A549 (cell line): ENCODE measurements around the gene PCNT.

Experiments
- CBX8 ChIP-seq: fragments of 200-600 bp; sonication (generic); IDR thresholded peaks from 2 replicates; pipeline ENCODE4 v1.6.1; 2016
- EP300 ChIP-seq, 2 experiments: fragments of >200 bp; sonication (Bioruptor Twin); formaldehyde crosslinking; IDR thresholded peaks; 2 replicates in 1 of 2; 3 replicates in 1 of 2; pipeline ENCODE4 v1.6.1; 2016 to 2017
- FOSB ChIP-seq: fragments of 250-450 bp; sonication (Bioruptor Pico); IDR thresholded peaks from 2 replicates; pipeline ENCODE4 v1.5.0; 2020; ENCODE audit warnings: mild to moderate bottlenecking, moderate library complexity
- JUN ChIP-seq, 2 experiments: fragments of >200 bp; sonication (Bioruptor Twin); formaldehyde crosslinking; IDR thresholded peaks; 2 replicates in 1 of 2; 3 replicates in 1 of 2; pipeline ENCODE4 v1.6.1; 2016 to 2017
- TF ChIP-seq, protein P1 (sequence below): fragments of 150-350 bp; IDR thresholded peaks from 2 replicates; pipeline ENCODE4 v1.6.1; 2014; ENCODE audit warnings: low read depth, mild to moderate bottlenecking, low read length

DNA sequence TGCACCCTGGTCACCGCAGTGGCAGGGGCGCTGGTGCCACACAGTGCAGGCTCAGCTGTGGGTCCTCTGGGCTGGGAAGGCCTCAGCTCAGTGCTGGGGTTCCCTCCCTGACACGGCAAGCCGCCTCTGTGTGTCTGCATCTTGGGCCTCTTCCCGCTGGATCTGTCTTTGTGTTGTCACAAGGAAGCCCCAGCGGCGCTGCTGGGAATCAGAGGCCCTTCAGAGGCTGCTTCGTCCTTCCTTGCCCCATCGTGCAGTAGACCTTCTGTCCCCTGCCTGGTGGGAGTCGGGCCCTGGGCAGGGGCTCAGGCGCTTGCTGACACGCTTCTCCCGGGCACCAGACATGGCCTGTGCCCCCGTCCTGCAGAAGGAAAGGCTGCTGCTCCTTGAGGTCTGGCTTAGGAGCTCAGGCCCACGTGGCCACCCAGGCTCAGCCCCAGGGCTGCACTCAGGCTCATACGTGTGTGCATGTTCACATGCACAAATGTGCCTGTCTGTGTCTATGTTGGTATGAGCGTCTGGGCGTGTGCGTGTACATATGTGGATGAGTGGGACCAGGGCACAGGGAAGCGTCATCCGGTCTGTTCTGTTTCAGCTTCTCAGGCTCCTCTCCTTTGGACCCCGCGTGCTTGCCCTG, 110.5 kb downstream of the PCNT start:
- TF ChIP-seq, protein P1, sequence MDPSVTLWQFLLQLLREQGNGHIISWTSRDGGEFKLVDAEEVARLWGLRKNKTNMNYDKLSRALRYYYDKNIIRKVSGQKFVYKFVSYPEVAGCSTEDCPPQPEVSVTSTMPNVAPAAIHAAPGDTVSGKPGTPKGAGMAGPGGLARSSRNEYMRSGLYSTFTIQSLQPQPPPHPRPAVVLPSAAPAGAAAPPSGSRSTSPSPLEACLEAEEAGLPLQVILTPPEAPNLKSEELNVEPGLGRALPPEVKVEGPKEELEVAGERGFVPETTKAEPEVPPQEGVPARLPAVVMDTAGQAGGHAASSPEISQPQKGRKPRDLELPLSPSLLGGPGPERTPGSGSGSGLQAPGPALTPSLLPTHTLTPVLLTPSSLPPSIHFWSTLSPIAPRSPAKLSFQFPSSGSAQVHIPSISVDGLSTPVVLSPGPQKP, result no peak
- no peak for TF ChIP-seq CBX8
- TF ChIP-seq JUN (IDR thresholded peaks at IDR 0.05), result no peak
- no peak for TF ChIP-seq EP300 (IDR thresholded peaks at IDR 0.05)
- TF ChIP-seq FOSB (CRISPR knock-in tag), result no peak
